GM19351 (cell line): ENCODE measurements around the gene NXN.
"Not testable (repeated sequence)": the region's sequence is repeated elsewhere in the genome, so short reads cannot be mapped to it uniquely, and the experiment has no call there.

Experiments used
- ATAC-seq: cut with Tn5 transposase; IDR thresholded peaks from one replicate; pipeline ENCODE4 v1.9.1; 2021; ENCODE audit warnings: mild to moderate bottlenecking, moderate library complexity; ENCODE audit not compliant: unreplicated experiment

The NXN gene

GRCh38 chr17:804541-805435 lies 174.8 kb downstream of the NXN start:
- no peak for ATAC-seq

- no peak for ATAC-seq
These were observed 176.4 kb downstream of the NXN start for GRCh38 chr17:802901-803881.

GRCh38 chr17:802481-802880 lies 177.1 kb downstream of the NXN start:
- no peak for ATAC-seq

GRCh38 chr17:801660-802059 lies 177.9 kb downstream of the NXN start:
- ATAC-seq, result no peak

- ATAC-seq, result no peak
These were observed 178.9 kb downstream of the NXN start for GRCh38 chr17:800446-801242.

- no peak for ATAC-seq
These were observed 180.3 kb downstream of the NXN start for GRCh38 chr17:799261-799660.

- no peak for ATAC-seq
These were observed 181.3 kb downstream of the NXN start for GRCh38 chr17:798246-798645.

GRCh38 chr17:797236-797840 lies 182.2 kb downstream of the NXN start:
- no peak for ATAC-seq

- ATAC-seq, result no peak
These were observed 183.0 kb downstream of the NXN start for GRCh38 chr17:796609-797008.

GRCh38 chr17:795721-796120 lies 183.9 kb downstream of the NXN start:
- no peak for ATAC-seq

- ATAC-seq, result no peak
These were observed 184.3 kb downstream of the NXN start for GRCh38 chr17:795276-795675.

GRCh38 chr17:794876-795275 lies 184.7 kb downstream of the NXN start:
- no peak for ATAC-seq

- ATAC-seq, result no peak
These were observed 187.3 kb downstream of the NXN start for GRCh38 chr17:792277-792676.

GRCh38 chr17:791829-792228 lies 187.7 kb downstream of the NXN start:
- no peak for ATAC-seq

GRCh38 chr17:790874-791247 lies 188.7 kb downstream of the NXN start:
- ATAC-seq, result not testable (repeated sequence)

GRCh38 chr17:789931-790873 lies 189.4 kb downstream of the NXN start:
- ATAC-seq, result not testable (repeated sequence)

GRCh38 chr17:789160-789840 lies 190.3 kb downstream of the NXN start:
- ATAC-seq, result no peak

GRCh38 chr17:788551-788950 lies 191.0 kb downstream of the NXN start:
- ATAC-seq, result no peak
